ENCODE data around the gene SLC9A7. TPM values are rescaled to one million over a fixed set of nuclear protein-coding genes. Genes with fewer than 3 reads are reported as not detected.

The SLC9A7 gene
- total RNA-seq, 1 experiment from 2014 or later: 13.1 TPM

- POLR2A ChIA-PET (ENCODE audit: low non-redundant PET): no interaction called here
- no TSS peak for BruUV-seq (replicated peaks)
- Histone ChIP-seq H3K27me3 (replicated peaks; ENCODE audit: insufficient read depth, low read depth, low read length, poor library complexity) (no peaks in the 10 kb centered on the region), H3K36me3 (ENCODE audit: insufficient read depth, low read length, poor library complexity, severe bottlenecking) (peaks cover 8% of the 10 kb centered on the region), H3K4me3 (ENCODE audit: low read depth, low read length, poor library complexity, severe bottlenecking) (no peak overlapping the region), H3K9me3 (ENCODE audit: low read depth, low read length, poor library complexity, severe bottlenecking) (no peaks in the 10 kb centered on the region), H3K4me1 (ENCODE audit: insufficient read depth, low read length, poor library complexity, severe bottlenecking) (peaks cover 5% of the 10 kb centered on the region), H3K27ac (ENCODE audit: low read depth, low read length, poor library complexity, severe bottlenecking) (no peak overlapping the region)
- TF ChIP-seq EZH2 (IDR thresholded peaks at IDR 0.05; ENCODE audit: borderline replicate concordance, low read depth, low read length, poor library complexity, severe bottlenecking) (no peak), CTCF (conservative IDR thresholded peaks at IDR 0.05; ENCODE audit: low read depth, low read length) (no peak)
- intact Hi-C loops (cut with micrococcal nuclease; ENCODE audit: unreplicated experiment): loop anchor here (10.0 kb wide), 1 partner anchor 545 kb away; no protein-coding TSS in a partner anchor
- no peak for DNase-seq (ENCODE audit: low spot score)
- CTCF ChIA-PET: no interaction called here
Measured at GRCh38 chrX:46549914-46550313, 209.0 kb downstream of the SLC9A7 start.

Other genes starting within 250 kb of the SLC9A7 start
- 5.8 and 7.9 TPM in 2 replicates for gene ZNF674, start 213.7 kb downstream of the SLC9A7 start, total RNA-seq (2021)
- 5.7 and 6.1 TPM in 2 replicates for gene CHST7, start 185.4 kb downstream of the SLC9A7 start, total RNA-seq (2021)
- 21.5 and 24.7 TPM in 2 replicates for gene RP2, start 77.9 kb upstream of the SLC9A7 start, total RNA-seq (2021)
- 42.4 and 48.5 TPM in 2 replicates for gene JADE3, start 153.3 kb upstream of the SLC9A7 start, total RNA-seq (2021)

Data from A673 (cell line).